GM21367 (cell line): ENCODE data around the gene PAK6.

ENCODE experiments used
- ATAC-seq: cut with Tn5 transposase; IDR thresholded peaks from one replicate; pipeline ENCODE4 v1.9.1; 2021; ENCODE audit not compliant: unreplicated experiment

Gene PAK6

DNA sequence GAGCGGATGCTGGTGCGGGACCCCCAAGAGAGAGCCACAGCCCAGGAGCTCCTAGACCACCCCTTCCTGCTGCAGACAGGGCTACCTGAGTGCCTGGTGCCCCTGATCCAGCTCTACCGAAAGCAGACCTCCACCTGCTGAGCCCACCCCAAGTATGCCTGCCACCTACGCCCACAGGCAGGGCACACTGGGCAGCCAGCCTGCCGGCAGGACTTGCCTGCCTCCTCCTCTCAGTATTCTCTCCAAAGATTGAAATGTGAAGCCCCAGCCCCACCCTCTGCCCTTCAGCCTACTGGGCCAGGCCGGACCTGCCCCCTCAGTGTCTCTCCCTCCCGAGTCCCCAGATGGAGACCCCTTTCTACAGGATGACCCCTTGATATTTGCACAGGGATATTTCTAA lies 37.1 kb downstream of the PAK6 start:
- ATAC-seq: no peak

DNA sequence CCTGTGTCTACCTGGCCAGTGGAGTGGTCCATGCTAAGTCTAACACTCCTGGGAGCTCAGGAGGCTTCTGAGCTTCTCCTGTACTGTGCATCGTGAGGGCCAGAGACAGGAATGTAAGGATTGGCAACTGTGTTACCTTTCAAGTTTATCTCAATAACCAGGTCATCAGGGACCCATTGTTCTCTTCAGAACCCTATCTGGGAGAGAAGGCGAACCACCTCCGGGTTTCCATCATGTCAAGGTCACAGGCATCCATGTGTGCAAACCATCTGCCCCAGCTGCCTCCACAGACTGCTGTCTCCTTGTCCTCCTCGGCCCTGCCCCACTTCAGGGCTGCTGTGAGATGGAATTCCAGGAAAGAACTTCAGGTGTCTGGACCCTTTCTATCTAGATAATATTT lies 38.1 kb downstream of the PAK6 start:
- no peak for ATAC-seq

DNA sequence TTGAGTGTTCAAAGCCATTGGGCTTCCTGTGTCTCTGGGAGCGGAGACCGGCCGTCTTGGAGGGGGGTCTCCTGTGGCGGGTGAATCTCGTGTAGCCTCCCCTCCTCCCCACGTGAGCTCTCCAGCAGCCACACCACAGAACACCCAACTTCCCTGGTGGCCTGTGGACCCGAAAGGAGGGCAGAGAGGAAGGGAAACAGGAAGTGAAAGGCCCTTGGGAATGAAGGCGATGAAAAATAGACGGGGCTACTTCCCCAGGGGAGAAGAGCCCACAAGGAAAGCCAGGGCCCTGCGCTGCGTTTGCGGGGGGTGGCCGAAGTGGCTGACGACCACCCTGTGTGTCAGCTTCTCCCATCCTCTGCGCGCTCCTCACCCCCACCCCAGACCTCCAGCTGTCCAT lies 38.6 kb downstream of the PAK6 start:
- no peak for ATAC-seq

DNA sequence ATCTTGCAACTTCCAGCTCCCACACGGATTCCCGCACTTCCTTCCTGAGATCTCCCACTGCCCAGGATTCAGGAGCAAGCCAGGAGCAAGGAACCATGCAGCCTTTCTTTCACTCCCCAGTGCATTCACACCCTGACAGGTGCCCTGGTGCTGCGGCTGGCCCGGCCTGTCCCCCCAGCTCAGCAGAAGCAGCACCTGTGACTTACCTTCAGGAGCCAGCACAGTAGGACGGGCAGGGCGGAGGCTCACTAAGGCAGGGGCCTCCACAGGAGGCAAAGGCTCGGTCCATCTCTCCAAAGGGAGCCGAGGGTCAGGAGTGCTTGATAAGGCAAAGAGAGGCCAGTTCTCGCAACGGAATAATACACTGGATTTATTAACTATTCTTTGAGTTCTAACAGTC lies 39.2 kb downstream of the PAK6 start:
- no peak for ATAC-seq

DNA sequence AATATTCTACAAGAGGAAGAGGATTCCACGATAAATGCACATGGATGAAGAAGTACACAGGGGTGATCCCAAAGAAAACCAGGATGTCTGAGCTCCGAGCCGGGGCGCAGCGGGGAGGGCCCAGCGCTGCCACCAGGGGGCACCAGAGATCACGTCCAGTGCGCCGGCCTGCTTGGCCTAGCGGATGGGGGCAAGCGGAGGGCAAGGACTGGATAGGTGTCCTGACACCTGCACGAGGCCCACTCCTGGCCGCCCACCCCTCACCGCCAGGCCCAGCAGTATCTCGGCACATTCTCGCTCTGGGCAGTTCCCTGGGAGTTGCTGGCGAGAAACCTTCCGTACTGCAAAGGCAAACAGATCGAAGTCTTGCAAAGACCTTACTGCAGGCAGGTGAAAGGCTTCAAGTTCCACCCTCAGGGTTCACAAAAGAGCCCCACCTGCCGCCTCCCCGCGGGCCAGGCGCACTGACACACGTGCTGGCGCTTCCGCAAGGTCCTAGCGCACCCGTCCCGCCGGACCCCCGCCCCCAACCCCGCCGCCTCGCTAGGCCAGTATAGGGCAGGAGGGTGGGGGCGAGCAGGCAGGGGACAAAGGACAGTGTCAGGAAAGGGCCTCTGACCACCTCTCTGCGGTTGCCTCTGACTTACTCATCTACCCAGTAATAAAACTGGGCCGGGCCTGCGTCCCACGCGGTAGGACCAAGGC lies 40.7 kb downstream of the PAK6 start:
- ATAC-seq: no peak

DNA sequence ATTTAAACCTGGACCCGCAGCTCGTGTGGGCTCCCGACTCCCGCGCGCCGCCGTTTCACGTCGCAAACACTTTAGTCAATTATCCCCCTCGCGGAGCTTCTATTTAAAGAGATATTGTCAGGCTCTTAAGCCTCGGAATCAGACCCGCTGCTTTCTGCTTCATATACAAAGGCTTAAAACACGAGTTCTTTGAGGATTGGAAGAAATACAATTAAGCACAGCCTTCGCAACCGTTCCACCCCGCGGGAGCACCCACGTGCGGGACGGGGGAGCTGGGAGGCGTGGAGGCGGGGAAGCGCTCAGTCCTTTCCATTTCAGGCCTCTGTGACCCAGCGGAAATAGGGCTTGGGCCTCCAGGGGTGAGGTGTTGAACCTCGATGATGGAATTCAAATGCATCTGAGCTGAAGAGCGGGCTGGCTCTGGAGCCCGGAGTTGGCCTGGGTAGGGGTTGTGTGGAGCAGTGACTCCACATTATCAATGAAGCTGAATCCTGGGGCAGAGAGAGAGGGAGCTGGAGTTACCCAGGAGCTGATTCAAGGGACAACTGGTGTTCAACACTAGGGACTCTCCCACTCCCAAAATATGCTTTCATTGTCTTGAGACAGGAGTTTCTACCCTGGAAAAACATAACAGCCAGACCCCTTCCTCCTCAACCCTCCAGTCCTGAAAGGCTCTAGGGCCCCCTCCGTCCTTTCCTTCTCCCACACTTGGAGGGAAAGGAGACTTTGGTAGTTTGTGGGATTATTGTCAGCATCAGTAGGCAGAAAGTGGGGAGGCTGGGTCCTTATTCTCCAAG lies 41.6 kb downstream of the PAK6 start:
- no peak for ATAC-seq

DNA sequence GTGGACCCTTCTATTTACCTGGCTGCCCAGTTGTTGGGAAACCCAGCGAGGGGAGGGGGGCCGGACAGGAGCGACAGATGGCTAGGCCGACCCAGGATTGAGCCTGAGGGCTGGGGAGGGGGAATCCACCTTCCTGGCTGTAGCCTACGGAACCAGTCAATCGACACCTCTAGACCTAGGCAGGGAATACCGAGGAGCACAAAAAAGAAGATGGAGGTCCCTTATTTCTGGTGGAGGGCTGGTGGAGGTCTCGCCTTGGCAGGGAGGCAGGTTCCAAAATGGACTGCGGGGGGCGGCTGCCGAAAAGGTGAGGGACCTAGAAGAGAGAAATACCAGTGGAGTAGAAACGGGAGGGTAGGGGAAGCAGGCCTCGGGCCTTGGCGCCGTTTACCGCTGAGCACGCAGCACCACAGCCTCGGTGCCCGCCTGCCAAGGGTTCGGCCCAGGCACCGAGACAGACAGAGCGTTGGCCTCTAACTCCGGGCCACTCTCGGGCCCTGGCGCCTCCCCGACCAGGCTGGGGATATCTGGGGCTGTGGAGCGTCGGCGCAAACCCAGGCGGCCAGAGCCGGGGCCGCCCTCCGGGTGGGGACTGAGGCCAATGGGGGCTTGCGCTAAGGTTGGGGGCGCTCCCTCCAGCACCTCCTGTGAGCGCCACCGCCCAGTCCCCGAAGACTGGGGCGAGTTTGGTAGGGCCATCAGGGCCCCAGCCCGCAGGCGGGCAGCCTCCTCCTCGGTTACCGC lies 42.4 kb downstream of the PAK6 start:
- ATAC-seq: no peak

DNA sequence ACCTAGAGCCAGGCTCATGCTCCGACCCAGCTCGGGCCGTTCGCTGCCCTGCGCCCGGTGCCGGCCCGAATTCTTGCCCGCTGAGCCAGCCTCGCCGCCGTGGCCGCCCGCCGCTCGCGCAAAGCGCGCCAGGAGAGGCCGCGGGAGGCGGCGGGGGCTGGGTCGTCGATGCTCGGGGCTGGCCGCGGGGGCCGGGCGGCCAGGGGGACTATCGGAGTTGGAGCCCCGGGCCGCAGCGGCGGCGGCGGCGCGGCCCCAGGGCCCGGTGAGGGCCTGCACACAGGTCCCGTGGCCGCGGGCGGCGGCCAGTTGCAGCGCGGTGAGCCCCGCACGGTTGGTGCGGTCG lies 42.9 kb downstream of the PAK6 start:
- ATAC-seq: no peak

DNA sequence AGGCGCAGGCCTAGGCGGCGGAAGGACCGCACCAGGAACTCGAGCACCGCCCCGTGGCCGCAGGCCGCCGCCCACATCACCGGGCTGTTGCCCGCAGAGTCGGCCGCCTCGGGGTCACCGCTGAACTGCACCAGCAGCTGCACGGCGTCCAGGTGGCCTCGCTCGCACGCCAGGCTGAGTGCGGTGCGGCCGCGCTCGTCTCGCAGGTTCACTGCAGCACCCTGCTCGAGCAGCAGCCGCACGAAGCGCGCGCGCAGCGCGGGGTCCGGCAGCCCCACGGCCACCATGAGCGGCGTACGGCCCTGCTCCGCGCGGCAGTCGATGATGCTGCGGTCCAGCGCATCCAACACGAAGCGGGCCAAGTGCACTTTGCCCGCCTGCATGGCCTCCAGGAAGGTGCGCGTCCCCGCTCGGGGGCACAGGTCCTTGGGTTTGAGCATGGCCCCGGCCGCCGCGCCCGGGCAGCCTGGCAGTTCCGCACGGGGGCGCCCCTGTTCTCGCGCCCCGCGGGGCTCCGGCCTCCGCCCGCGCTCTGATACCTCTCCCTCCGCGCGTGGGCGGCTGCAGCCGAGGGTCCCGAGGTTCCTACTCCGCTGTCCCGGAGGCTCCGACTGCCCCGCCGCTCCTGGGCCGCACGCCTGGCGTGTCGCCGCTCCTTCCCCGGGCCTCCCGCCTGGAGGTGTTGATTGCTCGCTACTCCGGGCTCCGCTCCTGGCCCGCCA lies 43.4 kb downstream of the PAK6 start:
- ATAC-seq: no peak

DNA sequence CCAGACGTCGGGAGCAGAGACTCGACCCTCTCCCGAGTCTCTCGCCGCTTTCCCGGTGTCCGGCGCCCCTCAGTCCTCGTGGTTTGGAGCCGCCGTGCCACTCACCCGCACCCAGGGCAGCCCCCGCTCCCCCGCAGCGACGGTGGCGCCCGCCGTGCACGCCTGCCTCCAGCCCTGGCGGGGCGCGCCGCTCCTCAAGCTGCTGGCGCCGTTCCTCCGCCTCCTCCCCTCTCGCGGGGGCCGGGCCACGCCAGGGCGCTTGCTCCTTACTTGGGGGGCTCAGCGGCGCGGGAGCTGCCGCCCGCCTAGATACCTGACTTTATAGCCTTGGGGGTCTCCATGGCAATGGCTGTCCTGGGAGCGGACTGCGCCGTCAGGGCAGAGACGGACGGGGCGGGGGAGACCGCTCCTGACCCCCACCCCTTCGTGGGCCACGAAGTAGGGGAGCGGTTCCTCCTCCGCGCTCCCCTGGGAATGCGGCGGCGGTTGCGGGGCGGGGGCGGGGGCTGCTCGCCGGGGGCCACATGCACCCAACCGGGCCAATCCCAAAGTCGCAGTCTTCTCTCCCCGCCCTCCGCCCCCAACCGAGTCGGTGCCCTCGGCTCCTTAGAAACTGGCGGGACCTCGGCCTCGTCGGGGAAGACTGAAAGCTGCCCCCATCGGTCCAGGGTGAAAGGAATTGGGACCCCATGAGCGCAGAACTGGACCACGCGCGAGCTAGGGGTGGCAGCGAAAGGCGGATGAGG lies 44.2 kb downstream of the PAK6 start, which contains the start of gene ANKRD63:
Gene ANKRD63 (minus strand): TSS at position 196 of the 746 bp plus-strand sequence. CDS start 478 bp downstream, outside the sequence.
- ATAC-seq: no peak

DNA sequence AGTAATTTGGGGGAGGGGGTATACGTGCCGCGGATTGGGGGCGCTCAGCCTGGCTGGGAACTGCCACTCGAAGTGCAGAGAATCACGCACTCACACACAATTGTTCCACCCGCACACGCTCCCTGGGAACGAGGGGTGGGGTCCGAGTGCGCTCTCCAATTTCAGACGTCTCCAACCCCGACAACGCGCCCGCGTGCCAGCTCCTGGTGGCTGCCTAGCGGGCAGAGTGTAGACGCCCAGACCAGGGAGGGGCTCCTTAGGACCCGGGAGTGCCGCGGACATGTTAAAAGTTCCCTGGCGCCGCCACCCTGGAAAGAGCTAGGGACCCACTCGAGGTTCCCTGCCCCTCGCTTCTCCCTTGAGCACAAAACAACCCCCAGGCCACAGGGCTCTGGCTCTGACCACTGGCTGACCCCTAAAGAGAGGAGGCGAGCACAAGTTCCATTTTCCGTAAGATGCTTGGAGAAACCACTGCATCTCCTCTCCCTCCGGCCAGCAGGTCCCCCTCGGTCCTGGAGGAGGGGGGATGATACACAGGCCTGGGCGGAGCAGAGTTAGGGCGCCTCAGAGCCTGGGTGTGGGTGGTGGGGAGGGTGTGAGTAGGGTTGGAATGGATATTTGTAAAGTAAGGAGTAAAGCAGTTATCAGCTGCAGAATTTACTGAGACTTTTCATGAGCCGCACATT lies 44.9 kb downstream of the PAK6 start:
- no peak for ATAC-seq

DNA sequence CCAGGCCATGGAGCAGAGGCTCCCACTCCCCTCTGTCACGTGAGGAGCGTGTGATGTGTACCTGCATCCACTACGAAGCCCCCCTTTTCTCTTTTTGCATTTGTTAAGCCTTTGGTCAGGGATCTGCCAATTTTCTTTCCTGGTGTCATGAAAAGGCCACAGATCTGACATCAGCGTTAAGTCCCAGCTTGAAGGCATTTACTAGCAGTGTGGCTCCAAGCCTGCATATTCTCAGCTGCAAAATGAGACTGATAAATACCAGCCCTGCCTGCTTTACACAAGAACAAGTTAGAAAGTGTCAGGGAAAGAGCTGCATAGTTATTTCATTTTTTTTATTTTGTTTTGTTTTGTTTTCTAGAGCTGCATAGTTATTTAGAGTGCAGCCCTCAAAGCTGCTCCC lies 46.3 kb downstream of the PAK6 start:
- ATAC-seq: no peak

DNA sequence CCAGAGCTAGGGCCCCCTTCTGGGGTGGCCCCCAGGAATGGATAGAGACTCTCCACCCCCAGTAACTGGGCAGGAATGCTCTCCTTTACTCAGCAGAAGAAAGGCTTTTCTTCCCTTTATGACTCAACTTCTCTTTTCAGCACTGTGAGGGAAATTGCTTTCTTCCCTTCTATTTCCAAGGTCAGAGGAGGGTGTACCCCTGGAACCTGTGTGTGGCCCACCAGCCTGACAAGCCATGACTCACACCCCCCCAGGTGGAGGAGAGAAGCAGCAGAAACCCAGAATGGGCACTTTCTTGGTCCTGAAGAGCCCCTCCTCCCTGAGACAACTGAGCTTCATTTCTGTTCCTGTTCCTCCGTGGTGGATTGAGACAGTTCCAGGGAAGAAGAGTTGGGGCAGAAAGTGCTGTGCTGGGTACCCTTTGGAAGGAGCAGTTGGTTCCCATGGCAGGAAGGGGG lies 46.7 kb downstream of the PAK6 start:
- no peak for ATAC-seq

DNA sequence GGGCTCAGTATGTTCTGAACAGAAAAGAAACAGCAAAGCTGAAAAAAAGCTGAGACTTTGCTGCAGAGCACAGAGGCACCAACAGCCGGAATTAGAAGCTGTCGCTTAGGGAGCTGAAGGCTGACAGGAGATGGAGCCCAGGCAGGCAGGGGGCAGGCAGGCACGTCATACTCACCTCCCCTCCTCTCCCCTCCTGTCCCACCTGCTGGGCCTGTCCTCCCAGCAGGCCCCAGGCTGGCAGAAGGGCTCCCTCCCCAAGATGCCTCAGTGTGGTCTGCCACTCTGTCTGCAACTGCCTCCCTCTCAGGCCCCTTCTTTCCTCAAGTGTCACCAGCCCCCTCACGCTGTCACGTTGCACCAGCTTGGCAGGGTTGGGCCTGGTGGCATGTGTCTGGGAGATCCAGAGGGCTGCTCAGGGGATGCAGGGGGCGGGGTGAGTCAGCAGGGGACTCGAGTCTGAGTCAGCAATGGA lies 47.2 kb downstream of the PAK6 start:
- no peak for ATAC-seq

DNA sequence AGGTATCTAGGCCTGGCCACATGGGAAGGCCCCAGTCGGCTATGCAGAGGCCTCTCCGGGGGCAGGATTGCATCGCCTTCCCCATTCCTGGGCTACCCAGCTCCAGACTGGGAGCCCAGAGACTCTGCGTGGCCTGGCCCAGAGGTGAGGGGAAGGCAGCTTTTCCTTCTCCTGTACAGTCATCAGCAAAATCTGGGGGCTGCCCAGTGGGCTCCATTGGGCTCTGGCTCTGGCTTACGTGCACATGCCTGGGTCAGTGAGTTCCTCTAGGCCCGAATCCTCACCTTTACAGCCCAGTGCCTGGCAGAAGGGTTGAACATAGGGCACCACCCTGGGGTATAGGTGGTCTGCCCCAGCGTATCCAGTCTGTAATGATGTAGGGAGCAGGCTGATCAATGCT lies 47.9 kb downstream of the PAK6 start:
- ATAC-seq: no peak

DNA sequence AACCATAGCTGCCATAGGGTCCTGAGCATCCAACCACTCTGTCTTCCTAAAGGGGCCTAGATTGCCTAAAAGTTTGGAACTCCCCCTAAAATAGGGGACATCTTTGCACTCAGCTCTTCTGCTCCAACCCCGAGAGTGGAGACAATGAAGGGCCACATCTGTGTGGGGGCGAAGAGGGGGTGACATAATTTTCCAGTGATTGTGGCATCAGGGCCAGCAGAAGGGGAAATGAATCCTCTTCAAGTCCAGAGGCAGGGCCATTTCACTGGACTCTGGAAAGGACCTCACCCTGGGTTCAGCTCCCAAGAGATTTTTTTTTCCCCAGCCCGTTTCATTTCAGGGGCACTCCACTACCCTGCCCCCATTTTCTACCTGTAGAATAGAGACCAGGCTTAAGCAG lies 48.6 kb downstream of the PAK6 start:
- no peak for ATAC-seq

DNA sequence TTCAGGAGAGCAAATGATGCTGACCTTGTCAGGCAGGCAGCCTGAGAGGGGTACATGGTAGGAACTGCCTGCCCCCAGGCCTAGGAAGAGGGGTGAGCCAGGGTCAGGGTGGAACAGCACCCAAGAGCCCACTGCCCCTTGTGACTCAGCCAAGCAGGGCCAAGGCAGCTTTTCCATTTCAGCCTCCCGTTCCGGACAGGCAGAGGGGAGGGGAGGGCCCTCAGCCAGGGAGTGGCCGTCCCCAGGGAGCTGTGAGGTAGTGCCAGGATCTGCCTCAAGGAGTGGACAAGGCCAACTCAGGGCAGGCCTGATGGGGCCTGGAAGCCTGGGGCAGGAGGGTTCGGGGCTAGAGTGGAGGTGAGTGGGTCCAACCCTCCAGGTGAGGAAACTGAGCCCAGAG lies 49.1 kb downstream of the PAK6 start:
- ATAC-seq: no peak

DNA sequence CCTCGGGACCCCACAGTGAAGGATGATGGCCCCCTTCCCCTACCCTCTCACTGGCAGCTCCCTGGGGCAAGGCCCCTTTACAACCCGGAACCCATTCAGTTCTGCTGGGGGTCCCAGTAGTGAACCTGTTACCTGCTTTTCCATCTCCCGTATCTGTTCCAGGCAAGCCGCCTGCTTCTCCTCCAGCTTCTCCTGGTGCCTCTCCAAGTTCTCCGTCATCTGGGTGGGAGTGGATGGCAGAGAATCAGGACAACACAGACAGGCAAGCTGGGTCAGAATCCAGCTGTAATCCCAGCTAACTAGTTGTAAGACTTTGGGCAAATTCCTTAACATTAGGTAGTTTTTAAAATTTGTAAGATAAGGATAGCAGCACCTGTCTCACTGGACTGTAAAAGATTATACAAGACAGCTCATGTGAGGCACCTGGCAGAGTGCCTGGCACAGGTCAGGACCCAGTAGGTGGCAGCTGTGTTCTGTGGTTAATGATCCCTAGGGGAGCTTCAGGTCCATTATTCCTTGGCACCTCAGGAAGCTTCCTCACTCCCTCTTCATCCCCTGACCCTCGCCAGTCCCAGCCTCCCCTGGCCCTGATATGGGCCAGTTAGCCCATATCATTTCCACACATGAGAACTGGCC lies 50.4 kb downstream of the PAK6 start:
- ATAC-seq: no peak

DNA sequence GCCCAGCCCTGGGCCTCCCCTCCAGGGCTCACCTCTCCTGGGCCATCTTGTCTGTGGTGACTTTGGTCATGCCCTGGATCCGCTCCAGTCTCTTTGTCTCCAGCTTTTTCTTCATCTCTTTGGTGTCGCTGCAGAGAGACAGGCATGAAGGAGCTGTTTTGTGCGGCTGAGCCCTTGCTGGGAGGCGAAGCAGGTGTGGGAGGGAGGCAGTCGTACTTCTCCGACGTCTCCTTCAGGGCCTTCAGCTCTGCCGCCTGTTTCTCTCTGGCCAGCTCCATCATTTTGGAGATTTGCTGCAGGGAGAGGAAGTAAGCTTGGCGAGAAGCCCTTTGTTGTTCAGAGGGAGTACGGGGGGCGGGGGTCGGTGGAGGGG lies 51.7 kb downstream of the PAK6 start:
- ATAC-seq: no peak
